ENCODE measurements around the gene MCOLN3.

DNA sequence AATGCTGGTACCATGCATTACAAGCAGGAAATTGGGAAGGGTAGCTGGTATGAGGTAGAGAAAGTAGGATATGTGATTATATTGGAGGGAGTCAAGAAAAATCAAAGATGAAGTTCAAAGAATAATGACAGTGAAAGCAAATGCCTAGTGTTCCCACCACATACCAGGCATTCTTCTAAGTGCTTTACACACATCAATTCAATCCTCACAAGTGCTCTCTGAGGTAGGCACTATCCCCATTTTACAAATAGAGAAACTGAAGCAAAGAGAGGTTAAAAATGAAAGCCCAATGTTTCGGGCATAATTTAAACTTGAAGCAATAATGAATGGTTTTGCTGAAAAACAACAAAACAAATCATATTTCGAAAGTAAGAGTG lies 40.1 kb upstream of the MCOLN3 start:
- TF ChIP-seq, protein P1, sequence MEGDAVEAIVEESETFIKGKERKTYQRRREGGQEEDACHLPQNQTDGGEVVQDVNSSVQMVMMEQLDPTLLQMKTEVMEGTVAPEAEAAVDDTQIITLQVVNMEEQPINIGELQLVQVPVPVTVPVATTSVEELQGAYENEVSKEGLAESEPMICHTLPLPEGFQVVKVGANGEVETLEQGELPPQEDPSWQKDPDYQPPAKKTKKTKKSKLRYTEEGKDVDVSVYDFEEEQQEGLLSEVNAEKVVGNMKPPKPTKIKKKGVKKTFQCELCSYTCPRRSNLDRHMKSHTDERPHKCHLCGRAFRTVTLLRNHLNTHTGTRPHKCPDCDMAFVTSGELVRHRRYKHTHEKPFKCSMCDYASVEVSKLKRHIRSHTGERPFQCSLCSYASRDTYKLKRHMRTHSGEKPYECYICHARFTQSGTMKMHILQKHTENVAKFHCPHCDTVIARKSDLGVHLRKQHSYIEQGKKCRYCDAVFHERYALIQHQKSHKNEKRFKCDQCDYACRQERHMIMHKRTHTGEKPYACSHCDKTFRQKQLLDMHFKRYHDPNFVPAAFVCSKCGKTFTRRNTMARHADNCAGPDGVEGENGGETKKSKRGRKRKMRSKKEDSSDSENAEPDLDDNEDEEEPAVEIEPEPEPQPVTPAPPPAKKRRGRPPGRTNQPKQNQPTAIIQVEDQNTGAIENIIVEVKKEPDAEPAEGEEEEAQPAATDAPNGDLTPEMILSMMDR (IDR thresholded peaks at IDR 0.05) = no peak
- TF ChIP-seq POLR2A (IDR thresholded peaks at IDR 0.05) = no peak
